ENCODE measurements around the gene UBE4A. TPM values are rescaled to one million over a fixed set of nuclear protein-coding genes. Genes with fewer than 3 reads are reported as not detected.

Gene UBE4A
- total and polyA plus RNA-seq, 2 of the 4 experiments (the other 2 are of a cell fraction) = 15.2 to 69.7 TPM

GRCh38 chr11:118411530-118411929 is 52.1 kb downstream of the UBE4A start:
- DNase-seq (no peak), ATAC-seq (ENCODE audit: low read depth) (no peak)
- Histone ChIP-seq H3K56ac (ENCODE audit: extremely low read depth, insufficient read depth, low read length) (no peak overlapping the region), H3K23ac (ENCODE audit: low read depth, low read length) (no peak overlapping the region), H3K9me3 (ENCODE audit: control insufficient read depth, insufficient read depth, low read length) (no peaks in the 10 kb centered on the region), H3K27ac (ENCODE audit: insufficient read depth, low read length) (no peak overlapping the region), H2AK5ac (ENCODE audit: low read depth, low read length) (no peak overlapping the region), H4K8ac (ENCODE audit: low read depth in 2 of 2, low read length in 2 of 2) (no peak overlapping the region), H2BK20ac (ENCODE audit: low read depth, low read length) (no peak overlapping the region), H3K14ac (replicated peaks; ENCODE audit: low read depth, low read length) (no peak overlapping the region), H3K4me2 (ENCODE audit: low read depth, low read length) (no peak overlapping the region), H4K20me1 (ENCODE audit: insufficient read depth, low read length) (peaks cover 6% of the 10 kb centered on the region; the same call in 1 of the 2 replicates), H3K27me3 (ENCODE audit: control insufficient read depth, insufficient read depth, low read length) (no peaks in the 10 kb centered on the region), H3K9me1 (ENCODE audit: insufficient read depth, low read length) (no peaks in the 10 kb centered on the region; the same call in 1 of the 2 replicates), H2BK5ac (ENCODE audit: low read depth, low read length, poor library complexity, severe bottlenecking) (no peak overlapping the region), H4K5ac (ENCODE audit: low read depth, low read length) (no peak overlapping the region), H3K9ac (ENCODE audit: low read depth, low read length) (no peak overlapping the region), H2AK9ac (replicated peaks; ENCODE audit: low read depth, low read length, poor library complexity) (no peak overlapping the region), H3K4me1 (ENCODE audit: control insufficient read depth, insufficient read depth, low read length) (peaks cover 1% of the 10 kb centered on the region; the same call in 1 of the 2 replicates), H3K4me3 (ENCODE audit: insufficient read depth, low read depth, low read length) (no peak overlapping the region), H2AFZ (replicated peaks; ENCODE audit: low read length, poor library complexity) (no peak overlapping the region), H3K4ac (ENCODE audit: low read depth, low read length) (no peak overlapping the region), H4K91ac (ENCODE audit: insufficient read depth, low read depth, low read length) (no peak overlapping the region), H2BK15ac (ENCODE audit: low read depth, low read length) (no peak overlapping the region), H3K79me1 (ENCODE audit: low read depth in 1 of 2, low read length in 2 of 2) (peaks cover 32 to 35% of the 10 kb centered on the region in 2 experiments), H3K36me3 (ENCODE audit: control insufficient read depth, insufficient read depth, low read length) (peaks cover 14% of the 10 kb centered on the region), H3K18ac (ENCODE audit: low read depth, low read length) (no peak overlapping the region), H2BK120ac (ENCODE audit: low read depth, low read length) (no peak overlapping the region)
- BruUV-seq (replicated peaks) = no TSS peak
- in situ Hi-C loops (cut with MboI; ENCODE audit: low sequenced_read_pairs) (no loop called here), dilution Hi-C loops (cut with HindIII; ENCODE audit: low sequenced_read_pairs, unreplicated experiment) (no loop called here), intact Hi-C loops (cut with micrococcal nuclease) (no loop called here)
- TF ChIP-seq CHD1 (IDR thresholded peaks at IDR 0.05; ENCODE audit: low read depth, low read length) = no peak
- no peak for TF ChIP-seq MAFK (IDR thresholded peaks at IDR 0.05; ENCODE audit: low read depth, low read length)
- TF ChIP-seq, protein P1, sequence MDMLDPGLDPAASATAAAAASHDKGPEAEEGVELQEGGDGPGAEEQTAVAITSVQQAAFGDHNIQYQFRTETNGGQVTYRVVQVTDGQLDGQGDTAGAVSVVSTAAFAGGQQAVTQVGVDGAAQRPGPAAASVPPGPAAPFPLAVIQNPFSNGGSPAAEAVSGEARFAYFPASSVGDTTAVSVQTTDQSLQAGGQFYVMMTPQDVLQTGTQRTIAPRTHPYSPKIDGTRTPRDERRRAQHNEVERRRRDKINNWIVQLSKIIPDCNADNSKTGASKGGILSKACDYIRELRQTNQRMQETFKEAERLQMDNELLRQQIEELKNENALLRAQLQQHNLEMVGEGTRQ (IDR thresholded peaks at IDR 0.05; ENCODE audit: low read depth, low read length) = no peak
- no peak for TF ChIP-seq MAZ (IDR thresholded peaks at IDR 0.05; ENCODE audit: borderline replicate concordance, low read depth, low read length)
- TF ChIP-seq RCOR1 (IDR thresholded peaks at IDR 0.05; ENCODE audit: insufficient replicate concordance, low read length) = no peak
- no peak for TF ChIP-seq CTCF (conservative IDR thresholded peaks at IDR 0.05; ENCODE audit: low read depth, low read length)
- TF ChIP-seq SMC3 (IDR thresholded peaks at IDR 0.05; ENCODE audit: low read depth, low read length) = no peak
- no peak for TF ChIP-seq POLR2A (IDR thresholded peaks at IDR 0.05; ENCODE audit: low read depth, low read length)
- no peak for TF ChIP-seq NFE2L2 (IDR thresholded peaks at IDR 0.05; ENCODE audit: low read depth, low read length)
- TF ChIP-seq CEBPB (IDR thresholded peaks at IDR 0.05; ENCODE audit: low read depth, low read length) = no peak
- TF ChIP-seq RAD21 (IDR thresholded peaks at IDR 0.05; ENCODE audit: low read length) = no peak
- TF ChIP-seq BHLHE40 (IDR thresholded peaks at IDR 0.05; ENCODE audit: low read depth, low read length) = no peak
- TF ChIP-seq ELK1 (IDR thresholded peaks at IDR 0.05; ENCODE audit: borderline replicate concordance, low read depth, low read length) = no peak
- no peak for TF ChIP-seq RFX5 (IDR thresholded peaks at IDR 0.05; ENCODE audit: low read depth, low read length)
- POLR2A ChIA-PET (ENCODE audit: unreplicated experiment) = interaction anchor here (0.6 kb wide), 1 partner anchor 27 kb away, joined by 5 read pairs; no protein-coding TSS in a partner anchor
- no CpG with 5 or more reads among the region's 4 CpGs for WGBS, 2 experiments (ENCODE audit: extremely low coverage in 2 of 2, insufficient read length in 1 of 2)
- CTCF ChIA-PET = interaction anchor here (0.7 kb wide), 1 partner anchor 131 kb away, joined by 3 read pairs; no protein-coding TSS in a partner anchor
